ENCODE data around the gene GMPPA. TPM values are rescaled to one million over a fixed set of nuclear protein-coding genes. Genes with fewer than 3 reads are reported as not detected.

GMPPA gene
- total RNA-seq, 4 donors from 2014 or later, result 18.1 to 31.1 (median 26.4) TPM

DNA sequence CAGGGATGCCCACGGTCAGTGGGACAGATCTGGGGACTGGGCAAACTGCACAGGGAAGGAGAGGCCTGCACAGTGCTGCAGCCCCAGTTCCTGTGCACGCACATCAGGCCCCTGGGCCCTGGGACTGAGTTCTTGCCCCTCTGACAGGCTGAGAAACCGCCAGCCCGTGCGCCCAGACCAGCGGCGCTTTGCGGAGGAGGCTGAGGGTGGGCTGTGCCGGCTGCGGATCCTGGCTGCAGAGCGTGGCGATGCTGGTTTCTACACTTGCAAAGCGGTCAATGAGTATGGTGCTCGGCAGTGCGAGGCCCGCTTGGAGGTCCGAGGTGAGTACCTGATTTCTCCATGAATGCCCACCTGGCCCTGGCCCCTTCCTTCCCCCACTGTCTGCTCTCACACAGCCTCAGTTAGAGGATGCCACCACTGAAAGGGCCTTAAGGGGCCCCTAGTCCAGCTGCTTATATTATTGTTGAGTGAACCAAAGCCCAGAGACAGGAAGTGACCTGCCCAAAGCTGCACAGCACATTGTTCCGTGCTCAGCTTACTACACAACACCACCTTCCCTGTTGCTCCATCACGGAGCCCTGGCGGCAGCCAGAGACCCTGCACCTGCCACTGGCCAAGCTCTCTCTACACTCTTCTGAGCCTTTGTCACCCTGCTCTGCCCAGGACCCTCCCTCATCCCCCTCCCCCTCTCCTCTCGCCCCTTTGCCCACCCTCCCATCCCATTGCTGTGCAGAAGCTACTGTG lies 34.2 kb upstream of the GMPPA start:
- peaks cover 0 to 9% (median 0%) of the 10 kb centered on the region in 4 donors for H3K27me3 ChIP-seq
- peaks cover 0 to 12% (median 0%) of the 10 kb centered on the region in 3 donors for H3K36me3 ChIP-seq
- H3K4me1 ChIP-seq, result peaks cover 0 to 41% (median 4%) of the 10 kb centered on the region in 3 donors
- H3K9me3 ChIP-seq, result no peaks in the 10 kb centered on the region
- DNase-seq, result no peak
- intact Hi-C loops (cut with DNase I), result no loop called here
- WGBS, 2 donors, result 81 to 84% methylated on average over 7 to 16 of the region's 21 CpGs
- no peak overlapping the region for H3K4me3 ChIP-seq
- TF ChIP-seq, protein P1, sequence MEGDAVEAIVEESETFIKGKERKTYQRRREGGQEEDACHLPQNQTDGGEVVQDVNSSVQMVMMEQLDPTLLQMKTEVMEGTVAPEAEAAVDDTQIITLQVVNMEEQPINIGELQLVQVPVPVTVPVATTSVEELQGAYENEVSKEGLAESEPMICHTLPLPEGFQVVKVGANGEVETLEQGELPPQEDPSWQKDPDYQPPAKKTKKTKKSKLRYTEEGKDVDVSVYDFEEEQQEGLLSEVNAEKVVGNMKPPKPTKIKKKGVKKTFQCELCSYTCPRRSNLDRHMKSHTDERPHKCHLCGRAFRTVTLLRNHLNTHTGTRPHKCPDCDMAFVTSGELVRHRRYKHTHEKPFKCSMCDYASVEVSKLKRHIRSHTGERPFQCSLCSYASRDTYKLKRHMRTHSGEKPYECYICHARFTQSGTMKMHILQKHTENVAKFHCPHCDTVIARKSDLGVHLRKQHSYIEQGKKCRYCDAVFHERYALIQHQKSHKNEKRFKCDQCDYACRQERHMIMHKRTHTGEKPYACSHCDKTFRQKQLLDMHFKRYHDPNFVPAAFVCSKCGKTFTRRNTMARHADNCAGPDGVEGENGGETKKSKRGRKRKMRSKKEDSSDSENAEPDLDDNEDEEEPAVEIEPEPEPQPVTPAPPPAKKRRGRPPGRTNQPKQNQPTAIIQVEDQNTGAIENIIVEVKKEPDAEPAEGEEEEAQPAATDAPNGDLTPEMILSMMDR (IDR thresholded peaks at IDR 0.05), result no peak
- no peak for TF ChIP-seq POLR2A (IDR thresholded peaks at IDR 0.05)
- H3K27ac ChIP-seq, result peak overlapping the region in 3 of 4 donors; percentile 3 to 39 (median 14)

DNA sequence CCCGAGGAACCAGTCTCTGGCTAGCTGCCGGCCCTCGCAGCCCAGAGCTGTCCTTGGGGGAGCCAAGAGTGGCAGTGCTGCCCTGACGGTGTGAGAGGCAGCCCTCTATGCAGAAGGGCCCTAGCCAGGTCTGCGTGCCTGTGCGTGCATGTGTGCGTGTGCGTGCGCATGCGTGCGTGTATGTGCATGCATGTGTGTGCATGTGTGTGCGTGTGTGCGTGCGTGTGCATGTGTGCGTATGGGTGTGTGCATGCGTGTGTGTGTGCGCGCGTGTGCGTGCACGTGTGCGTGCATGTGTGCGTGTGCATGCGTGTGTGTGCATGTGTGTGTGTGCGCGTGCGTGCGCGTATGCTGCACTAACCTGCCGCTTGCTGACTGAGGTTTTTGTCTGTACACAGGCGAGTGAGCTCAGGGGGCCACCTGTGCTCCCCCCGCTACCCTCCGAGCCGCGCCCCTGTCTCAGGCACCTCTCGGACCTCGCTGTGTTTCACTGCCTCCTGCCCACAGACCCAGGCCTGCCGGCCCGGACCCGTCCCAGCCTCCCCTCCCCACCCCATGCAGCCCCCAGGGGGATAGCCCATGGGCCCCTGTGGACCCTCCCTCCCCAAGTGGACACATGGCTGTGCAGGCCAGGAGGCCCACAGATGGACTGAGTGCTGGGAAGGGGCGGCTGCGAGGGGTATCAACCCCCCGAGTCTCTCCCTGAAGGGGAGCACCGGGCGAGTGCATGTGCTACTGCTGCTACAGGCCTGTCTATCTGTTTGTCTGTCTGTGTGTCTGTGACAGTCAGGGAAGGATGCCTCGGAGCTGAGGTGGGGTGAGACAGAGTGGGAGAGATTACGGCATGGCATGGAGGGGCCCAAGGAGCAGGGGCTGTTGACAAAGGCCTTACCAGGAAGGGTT lies 32.8 kb upstream of the GMPPA start:
- TF ChIP-seq, protein P1 (IDR thresholded peaks at IDR 0.05), result no peak
- no peak for TF ChIP-seq POLR2A (IDR thresholded peaks at IDR 0.05)
- Histone ChIP-seq H3K36me3 (peaks cover 0 to 12% (median 0%) of the 10 kb centered on the region in 3 donors), H3K27me3 (peaks cover 0 to 4% (median 0%) of the 10 kb centered on the region in 4 donors), H3K9me3 (no peaks in the 10 kb centered on the region), H3K4me3 (no peak overlapping the region), H3K27ac (peak overlapping the region in 1 of 4 donors; percentile 0), H3K4me1 (peaks cover 0 to 28% (median 6%) of the 10 kb centered on the region in 3 donors)
- intact Hi-C loops (cut with DNase I), result no loop called here
- DNase-seq, result no peak
- 71 to 84% methylated on average over 19 to 35 of the region's 47 CpGs for whole genome bisulfite sequencing, 2 donors

DNA sequence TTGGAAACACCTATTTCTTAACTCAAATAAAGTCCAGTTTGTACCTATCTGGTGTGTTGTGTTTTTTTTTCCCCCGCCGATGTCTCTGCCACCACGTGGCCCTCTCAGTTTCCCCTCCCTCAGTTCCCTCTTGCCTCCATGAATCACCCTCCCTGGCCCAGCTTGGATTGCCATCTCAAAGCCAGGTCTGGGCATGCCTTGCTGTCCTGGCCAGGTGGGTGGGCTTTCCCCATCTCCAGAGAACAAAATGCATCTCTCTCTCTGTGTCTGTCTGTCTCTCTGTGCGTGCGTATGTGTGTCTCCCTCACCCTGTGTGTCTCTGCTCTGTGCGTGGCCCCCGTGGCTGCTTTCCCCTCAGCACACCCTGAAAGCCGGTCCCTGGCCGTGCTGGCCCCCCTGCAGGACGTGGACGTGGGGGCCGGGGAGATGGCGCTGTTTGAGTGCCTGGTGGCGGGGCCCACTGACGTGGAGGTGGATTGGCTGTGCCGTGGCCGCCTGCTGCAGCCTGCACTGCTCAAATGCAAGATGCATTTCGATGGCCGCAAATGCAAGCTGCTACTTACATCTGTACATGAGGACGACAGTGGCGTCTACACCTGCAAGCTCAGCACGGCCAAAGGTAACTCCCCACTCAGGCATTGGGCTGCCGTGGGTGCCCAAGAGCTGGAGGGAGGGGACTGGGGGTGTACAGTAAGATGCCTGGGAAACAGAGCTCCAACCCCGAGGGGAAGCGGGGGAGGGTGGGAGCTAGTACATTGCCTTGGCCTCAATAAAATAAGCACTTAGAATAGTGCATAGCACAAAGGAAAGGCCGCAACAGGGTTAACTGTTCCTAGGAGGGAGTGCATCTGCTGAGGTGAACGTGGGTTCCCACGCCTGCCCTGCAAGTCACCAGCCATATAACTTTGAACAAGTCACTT lies 31.6 kb upstream of the GMPPA start:
- peaks cover 0 to 12% (median 0%) of the 10 kb centered on the region in 3 donors for H3K36me3 ChIP-seq
- H3K27ac ChIP-seq, result peak overlapping the region in 2 of 4 donors; percentile 0 to 34
- H3K9me3 ChIP-seq, result no peaks in the 10 kb centered on the region
- intact Hi-C loops (cut with DNase I), result no loop called here
- H3K27me3 ChIP-seq, result no peaks in the 10 kb centered on the region
- no peak overlapping the region for H3K4me3 ChIP-seq
- TF ChIP-seq, protein P1 (IDR thresholded peaks at IDR 0.05), result no peak
- TF ChIP-seq POLR2A (IDR thresholded peaks at IDR 0.05), result no peak
- H3K4me1 ChIP-seq, result peaks cover 0 to 17% (median 3%) of the 10 kb centered on the region in 3 donors
- WGBS, 2 donors, result 48 to 62% methylated on average over 10 of the region's 28 CpGs
- DNase-seq, result no peak

DNA sequence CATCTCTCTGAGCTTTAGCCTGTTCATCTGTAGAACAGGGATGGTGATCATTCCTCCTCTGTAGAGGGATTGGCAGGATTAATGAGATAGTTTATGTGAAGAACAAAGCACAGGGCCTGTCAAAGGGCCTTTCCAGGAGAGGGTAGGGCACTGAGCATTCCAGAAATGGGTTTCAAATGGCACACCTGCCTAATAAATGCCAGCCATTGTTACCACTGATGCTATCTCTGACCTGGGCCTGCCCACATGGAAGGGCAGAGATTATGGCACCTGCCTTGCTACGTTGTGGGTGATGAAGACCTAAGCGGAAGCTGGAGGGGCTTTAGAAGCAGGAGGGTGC lies 31.0 kb upstream of the GMPPA start:
- no peak for DNase-seq
- intact Hi-C loops (cut with DNase I), result no loop called here
- H3K36me3 ChIP-seq, result peaks cover 0 to 12% (median 0%) of the 10 kb centered on the region in 3 donors
- 67% methylated on average over 2 of the region's 2 CpGs for WGBS, 2 donors
- TF ChIP-seq POLR2A (IDR thresholded peaks at IDR 0.05), result no peak
- TF ChIP-seq, protein P1 (IDR thresholded peaks at IDR 0.05), result no peak
- peak overlapping the region in 2 of 4 donors; percentile 14 to 21 for H3K27ac ChIP-seq
- peaks cover 0 to 1% (median 0%) of the 10 kb centered on the region in 4 donors for H3K27me3 ChIP-seq
- no peaks in the 10 kb centered on the region for H3K9me3 ChIP-seq
- no peak overlapping the region for H3K4me3 ChIP-seq
- peaks cover 0 to 15% (median 3%) of the 10 kb centered on the region in 3 donors for H3K4me1 ChIP-seq
